GM21737 (cell line): ENCODE results near the gene PCSK4.
"Not testable (repeated sequence)": the region's sequence is repeated elsewhere in the genome, so short reads cannot be mapped to it uniquely, and the experiment has no call there.

Experiments used
- ATAC-seq: cut with Tn5 transposase; IDR thresholded peaks from one replicate; pipeline ENCODE4 v1.9.1; 2021; ENCODE audit warnings: mild to moderate bottlenecking, moderate library complexity; ENCODE audit not compliant: unreplicated experiment

PCSK4 gene

GRCh38 chr19:1522838-1523237 lies 32.7 kb upstream of the PCSK4 start:
- ATAC-seq: no peak

- no peak for ATAC-seq
Measured at GRCh38 chr19:1522061-1522460, 31.9 kb upstream of the PCSK4 start.

DNA sequence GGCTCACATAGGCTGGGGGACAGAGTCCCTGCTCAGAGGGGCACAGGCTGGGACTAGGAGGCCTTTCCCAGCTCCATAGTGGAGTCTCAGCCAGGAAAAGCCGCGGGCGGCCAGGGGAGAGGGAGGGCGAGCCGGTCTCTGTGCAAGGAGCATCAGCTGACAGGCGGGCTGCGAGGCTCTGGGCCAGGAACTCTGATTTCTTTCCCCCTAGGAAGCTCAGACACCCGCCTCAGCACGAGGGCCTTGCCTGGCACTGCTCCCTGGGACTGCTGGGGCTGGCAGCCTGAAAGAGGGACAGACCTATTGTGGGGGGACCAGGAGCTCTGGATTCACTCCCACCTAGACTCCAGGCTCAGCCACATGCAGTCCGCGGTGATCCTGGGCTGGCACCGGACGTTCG lies 31.5 kb upstream of the PCSK4 start:
- ATAC-seq: no peak

- ATAC-seq: no peak
Measured at GRCh38 chr19:1520203-1520780, 30.1 kb upstream of the PCSK4 start.

- ATAC-seq: not testable (repeated sequence)
Measured at GRCh38 chr19:1519802-1520201, 29.7 kb upstream of the PCSK4 start.

DNA sequence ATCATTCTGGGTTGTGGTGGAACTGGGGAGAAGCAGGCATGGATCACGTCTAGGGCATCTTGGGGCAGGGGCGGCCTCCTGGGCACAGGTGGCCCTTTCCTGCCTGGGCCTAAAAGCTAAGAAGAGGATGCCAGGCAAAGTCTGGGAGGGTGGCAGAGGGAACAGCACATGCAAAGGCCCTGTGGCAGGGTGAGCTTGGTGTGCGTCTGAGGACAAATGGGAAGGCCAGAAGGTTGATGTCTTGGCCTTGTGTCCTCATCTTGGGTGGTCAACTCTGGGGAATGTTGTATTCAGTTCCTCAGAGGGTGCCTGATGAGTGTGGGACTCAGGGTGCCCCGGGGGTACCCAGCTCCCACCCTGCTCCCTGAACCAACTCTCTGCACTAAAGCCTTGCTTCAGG lies 28.3 kb upstream of the PCSK4 start:
- no peak for ATAC-seq

GRCh38 chr19:1516395-1516753 lies 26.2 kb upstream of the PCSK4 start:
- ATAC-seq: no peak

DNA sequence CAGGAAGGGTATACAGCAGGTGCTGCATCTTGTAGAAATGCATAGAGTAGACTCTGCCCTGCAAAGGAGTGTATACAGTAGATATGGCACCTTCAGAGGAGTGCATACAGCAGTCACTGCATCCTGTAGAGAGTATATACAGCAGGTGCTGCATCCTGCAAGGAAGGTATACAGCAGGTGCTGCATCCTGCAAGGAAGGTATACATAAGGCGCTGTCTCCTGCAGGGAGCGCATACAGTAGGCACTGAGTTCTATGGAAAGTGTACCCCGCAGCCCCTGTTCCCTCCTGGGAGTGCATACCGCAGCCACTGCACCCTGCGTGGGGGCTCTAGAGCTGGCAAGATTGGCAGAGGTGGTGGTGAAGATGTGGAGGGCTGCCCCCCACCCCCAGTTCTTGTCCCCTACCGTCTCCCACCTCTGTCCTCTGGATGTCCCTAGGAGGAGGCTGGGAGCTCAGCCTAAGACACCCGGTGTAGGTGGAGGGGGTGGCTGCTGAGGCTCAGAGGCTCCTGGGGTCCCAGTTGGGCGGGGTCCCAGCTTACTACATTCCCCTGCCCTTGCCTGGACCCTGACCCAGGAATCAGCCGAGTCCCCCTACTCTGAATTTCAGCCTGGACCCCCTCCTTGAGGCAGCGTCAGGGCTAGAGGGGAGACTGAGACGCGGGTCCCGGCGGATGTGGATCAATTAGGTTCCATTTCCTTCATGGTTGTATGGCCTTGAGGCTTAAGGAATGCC lies 25.0 kb upstream of the PCSK4 start:
- ATAC-seq: no peak

DNA sequence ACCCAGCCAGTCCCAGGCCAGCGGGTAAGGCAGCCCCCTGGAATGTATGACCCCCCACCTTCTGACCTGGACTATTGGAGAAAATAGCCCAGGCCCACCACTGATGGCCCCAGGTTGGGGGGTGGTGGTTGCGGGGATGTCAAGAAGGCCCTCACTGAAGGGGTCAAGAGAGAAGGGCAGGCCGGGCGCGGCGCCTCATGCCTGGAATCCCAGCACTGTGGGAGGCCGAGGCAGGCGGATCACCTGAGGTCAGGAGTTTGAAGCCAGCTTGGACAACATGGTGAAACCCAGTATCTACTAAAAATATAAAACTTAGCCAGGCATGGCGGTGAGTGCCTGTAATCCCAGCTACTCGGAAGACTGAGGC lies 24.1 kb upstream of the PCSK4 start:
- no peak for ATAC-seq

GRCh38 chr19:1513499-1514294 lies 23.5 kb upstream of the PCSK4 start:
- ATAC-seq: no peak

- ATAC-seq: no peak
Measured at GRCh38 chr19:1512671-1513498, 22.7 kb upstream of the PCSK4 start, which contains the start of gene ADAMTSL5. TSS of gene ADAMTSL5 (minus strand) at chr19:1513019. CDS start at chr19:1510943, 2,076 bp downstream.

- ATAC-seq: no peak
Measured at GRCh38 chr19:1511318-1512317, 21.5 kb upstream of the PCSK4 start.

DNA sequence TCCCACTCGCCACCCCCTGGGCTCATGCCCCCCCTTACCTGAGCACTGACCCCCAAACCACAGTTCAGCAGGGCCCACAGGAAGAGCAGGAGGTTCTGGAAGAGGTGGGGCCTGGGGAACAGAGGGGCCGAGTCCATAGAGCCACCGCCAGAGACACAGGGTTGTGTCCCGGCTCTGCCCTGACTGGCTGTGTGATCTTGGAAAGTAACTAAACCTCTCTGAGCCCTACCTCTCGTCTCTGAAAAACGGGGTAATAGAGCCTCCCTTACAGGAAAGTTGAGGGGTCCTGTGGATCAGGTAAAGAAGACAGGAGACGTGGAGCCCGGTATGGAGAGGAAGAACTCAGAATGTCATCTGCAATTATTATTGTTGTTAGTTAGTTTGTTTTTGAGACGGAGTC lies 20.7 kb upstream of the PCSK4 start:
- no peak for ATAC-seq

GRCh38 chr19:1510442-1510806 lies 20.3 kb upstream of the PCSK4 start:
- ATAC-seq: no peak

- ATAC-seq: no peak
Measured at GRCh38 chr19:1509602-1510441, 19.7 kb upstream of the PCSK4 start.

DNA sequence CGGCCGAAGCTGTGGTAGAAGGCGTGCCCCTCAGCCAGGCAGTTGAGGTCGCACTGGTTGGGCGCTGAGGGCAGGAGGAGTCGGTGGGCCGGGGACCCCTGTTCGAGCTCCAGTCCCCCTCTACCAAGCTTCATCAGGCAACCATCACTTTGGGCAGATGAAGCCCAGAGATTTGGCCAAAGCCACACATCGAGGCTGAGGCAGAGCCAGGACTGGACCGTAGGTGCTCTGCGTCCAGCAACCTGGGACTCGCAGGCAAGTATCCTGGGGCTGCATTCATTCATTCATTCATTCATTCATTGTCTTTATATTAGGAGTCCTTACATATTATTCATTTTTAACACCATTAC lies 18.3 kb upstream of the PCSK4 start:
- ATAC-seq: no peak

DNA sequence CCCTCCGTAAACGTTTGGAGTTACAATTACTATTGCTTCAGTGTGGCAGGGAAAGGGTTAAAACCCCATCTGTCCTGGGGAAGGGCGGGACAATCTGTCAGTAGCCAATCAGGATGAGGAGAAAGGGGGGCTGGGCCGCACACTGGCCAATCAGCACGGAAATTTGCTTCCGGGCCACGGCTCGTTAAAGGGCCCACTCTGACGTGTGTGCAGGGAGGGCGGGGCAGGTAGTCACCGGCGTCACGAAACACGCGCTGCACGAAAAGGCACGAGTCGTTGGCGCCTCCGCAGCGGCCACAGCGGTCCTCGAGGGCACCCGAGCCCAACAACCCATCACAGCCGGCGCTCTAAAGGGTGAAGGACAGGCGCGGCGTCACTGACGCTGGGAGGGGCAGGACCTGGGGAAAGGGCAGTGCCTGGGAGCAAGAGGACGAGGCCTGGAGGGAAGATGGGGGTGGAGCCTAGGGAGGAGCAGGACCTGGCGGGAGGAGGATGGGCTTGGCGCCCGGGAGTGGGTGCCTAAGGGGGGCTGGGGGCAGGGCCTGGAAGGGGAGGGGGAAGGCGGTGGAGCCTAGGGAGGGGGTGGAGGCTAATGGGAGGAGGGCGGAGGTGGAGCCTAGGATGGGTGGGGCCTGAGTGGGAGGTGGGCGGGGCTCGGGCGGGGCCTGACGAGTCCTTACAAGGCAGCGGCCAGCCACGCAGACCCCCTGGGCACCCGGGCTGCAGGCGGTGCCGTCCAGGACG lies 17.8 kb upstream of the PCSK4 start:
- ATAC-seq: no peak

- no peak for ATAC-seq
Measured at GRCh38 chr19:1507192-1507660, 17.1 kb upstream of the PCSK4 start.
